ENCODE measurements around the gene NATD1. TPM values are rescaled to one million over a fixed set of nuclear protein-coding genes. Genes with fewer than 3 reads are reported as not detected.

NATD1 gene
- 1 to 10 TPM; 1.1 to 1.3 TPM for total RNA-seq

- intact Hi-C loops (cut with micrococcal nuclease) = loop anchor here (10.0 kb wide), 1 partner anchor 128 kb away; the partner anchor contains the start of gene DHRS7B
- TF ChIP-seq, protein P1, sequence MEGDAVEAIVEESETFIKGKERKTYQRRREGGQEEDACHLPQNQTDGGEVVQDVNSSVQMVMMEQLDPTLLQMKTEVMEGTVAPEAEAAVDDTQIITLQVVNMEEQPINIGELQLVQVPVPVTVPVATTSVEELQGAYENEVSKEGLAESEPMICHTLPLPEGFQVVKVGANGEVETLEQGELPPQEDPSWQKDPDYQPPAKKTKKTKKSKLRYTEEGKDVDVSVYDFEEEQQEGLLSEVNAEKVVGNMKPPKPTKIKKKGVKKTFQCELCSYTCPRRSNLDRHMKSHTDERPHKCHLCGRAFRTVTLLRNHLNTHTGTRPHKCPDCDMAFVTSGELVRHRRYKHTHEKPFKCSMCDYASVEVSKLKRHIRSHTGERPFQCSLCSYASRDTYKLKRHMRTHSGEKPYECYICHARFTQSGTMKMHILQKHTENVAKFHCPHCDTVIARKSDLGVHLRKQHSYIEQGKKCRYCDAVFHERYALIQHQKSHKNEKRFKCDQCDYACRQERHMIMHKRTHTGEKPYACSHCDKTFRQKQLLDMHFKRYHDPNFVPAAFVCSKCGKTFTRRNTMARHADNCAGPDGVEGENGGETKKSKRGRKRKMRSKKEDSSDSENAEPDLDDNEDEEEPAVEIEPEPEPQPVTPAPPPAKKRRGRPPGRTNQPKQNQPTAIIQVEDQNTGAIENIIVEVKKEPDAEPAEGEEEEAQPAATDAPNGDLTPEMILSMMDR (IDR thresholded peaks at IDR 0.05) = no peak
- ATAC-seq (peak; percentile 76), DNase-seq (peak; percentile 84)
- Mint-ChIP-seq H3K4me3 (peak within 1 kb of the TSS; percentile 77), H3K9me3 (no peaks in the 10 kb centered on the region), H3K4me1 (ENCODE audit: low read depth) (peaks cover 8% of the 10 kb centered on the region), H3K36me3 (ENCODE audit: low read depth) (no peaks in the 10 kb centered on the region), H3K27me3 (no peaks in the 10 kb centered on the region), H3K27ac (peak within 1 kb of the TSS; percentile 27)
- POLR2A ChIA-PET = interaction anchor here (0.6 to 1.2 kb wide), 4 partner anchors 32 to 209 kb away, joined by 3 to 4 read pairs (median 3); no protein-coding TSS in a partner anchor
- CTCF ChIA-PET = interaction anchor here (1.0 kb wide), 1 partner anchor 27 kb away, joined by 3 read pairs; no protein-coding TSS in a partner anchor
Measured at GRCh38 chr17:21252796-21253645, at the start of gene NATD1. NATD1 (minus strand) TSS chr17:21253410; CDS start chr17:21253264, 146 bp downstream.

GRCh38 chr17:21301593-21302550 is 48.7 kb upstream of the NATD1 start:
- DNase-seq (no peak), ATAC-seq (no peak)
- intact Hi-C loops (cut with micrococcal nuclease) = no loop called here
- ChIA-PET CTCF (interaction anchor here (0.6 kb wide), 1 partner anchor 190 kb away, joined by 3 read pairs; no protein-coding TSS in a partner anchor), POLR2A (interaction anchor here (1.2 kb wide), 2 partner anchors 10 to 14 kb away, joined by 3 to 6 read pairs; no protein-coding TSS in a partner anchor)
- peaks cover 57% of the 10 kb centered on the region for H3K36me3 Mint-ChIP-seq (ENCODE audit: low read depth)
- H3K27me3 Mint-ChIP-seq = no peaks in the 10 kb centered on the region
- no peak overlapping the region for H3K4me3 Mint-ChIP-seq
- H3K4me1 Mint-ChIP-seq (ENCODE audit: low read depth) = no peaks in the 10 kb centered on the region
- no peak overlapping the region for H3K27ac Mint-ChIP-seq
- peaks cover 2% of the 10 kb centered on the region for H3K9me3 Mint-ChIP-seq
- TF ChIP-seq, protein P1 (IDR thresholded peaks at IDR 0.05) = no peak

DNA sequence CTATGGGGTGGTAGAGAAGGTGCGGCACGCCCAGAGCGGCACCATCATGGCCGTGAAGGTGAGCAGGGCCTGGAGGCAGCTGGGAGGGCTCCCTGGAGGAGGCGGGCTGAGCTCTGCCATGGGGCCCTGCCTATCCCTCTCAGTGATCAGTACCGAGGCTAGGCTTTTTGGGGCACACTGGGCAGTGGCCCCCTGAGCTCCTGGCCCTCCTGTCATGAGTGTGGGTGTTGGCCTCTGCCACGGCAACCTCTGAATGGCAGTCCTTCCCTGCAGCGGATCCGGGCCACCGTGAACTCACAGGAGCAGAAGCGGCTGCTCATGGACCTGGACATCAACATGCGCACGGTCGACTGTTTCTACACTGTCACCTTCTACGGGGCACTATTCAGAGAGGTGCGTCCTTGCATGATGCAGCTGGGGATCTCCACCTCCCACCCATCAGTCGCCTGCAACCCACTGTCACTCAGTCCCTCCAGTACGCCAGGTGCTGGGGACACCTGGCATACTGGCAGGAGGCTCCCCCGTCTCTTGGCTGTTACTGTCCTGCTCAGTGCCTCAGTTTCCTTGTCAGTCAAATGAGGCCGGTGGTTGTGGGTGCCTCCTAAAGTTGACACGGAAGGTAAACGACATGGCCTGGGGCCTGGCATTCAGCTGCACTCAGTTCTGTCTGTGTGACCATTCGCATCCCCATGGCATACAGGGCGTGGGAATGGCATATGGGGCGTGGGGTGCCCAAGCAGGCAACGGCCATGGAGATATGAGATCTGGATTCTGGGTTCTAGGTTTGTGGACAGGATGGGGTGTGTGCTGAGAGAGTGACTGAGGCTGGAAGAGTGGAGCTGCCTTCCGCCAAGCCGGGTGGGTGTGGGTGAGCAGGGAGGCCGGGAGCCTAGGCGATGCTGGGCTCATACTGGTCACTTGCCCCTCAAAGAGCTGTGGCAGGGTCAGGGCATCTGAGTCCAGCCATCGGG is 47.7 kb upstream of the NATD1 start:
- peaks cover 47% of the 10 kb centered on the region for H3K36me3 Mint-ChIP-seq (ENCODE audit: low read depth)
- no peak overlapping the region for H3K27ac Mint-ChIP-seq
- H3K4me1 Mint-ChIP-seq (ENCODE audit: low read depth) = no peaks in the 10 kb centered on the region
- intact Hi-C loops (cut with micrococcal nuclease) = no loop called here
- H3K27me3 Mint-ChIP-seq = no peaks in the 10 kb centered on the region
- H3K9me3 Mint-ChIP-seq = peaks cover 2% of the 10 kb centered on the region
- DNase-seq = no peak
- no peak overlapping the region for H3K4me3 Mint-ChIP-seq
- TF ChIP-seq, protein P1 (IDR thresholded peaks at IDR 0.05) = no peak
- ChIA-PET CTCF (no interaction called here), POLR2A (interaction anchor here (1.2 kb wide), 1 partner anchor 9 kb away, joined by 3 read pairs; no protein-coding TSS in a partner anchor)
- ATAC-seq = no peak

GRCh38 chr17:21299981-21300600 is 46.9 kb upstream of the NATD1 start:
- Mint-ChIP-seq H3K4me3 (no peak overlapping the region), H3K9me3 (peaks cover 2% of the 10 kb centered on the region), H3K27me3 (no peaks in the 10 kb centered on the region), H3K36me3 (ENCODE audit: low read depth) (peaks cover 44% of the 10 kb centered on the region), H3K27ac (no peak overlapping the region), H3K4me1 (ENCODE audit: low read depth) (peaks cover 2% of the 10 kb centered on the region)
- intact Hi-C loops (cut with micrococcal nuclease) = no loop called here
- CTCF ChIA-PET = no interaction called here
- TF ChIP-seq, protein P1 (IDR thresholded peaks at IDR 0.05) = no peak
- no peak for ATAC-seq
- DNase-seq = no peak
- POLR2A ChIA-PET = no interaction called here
